Left hindlimb (tissue), 1 donor: Measurements from ENCODE around the gene BTNL9.
"Not testable (repeated sequence)": the region's sequence is repeated elsewhere in the genome, so short reads cannot be mapped to it uniquely, and the experiment has no call there.

Experiments used
- DNase-seq: peaks from one replicate; pipeline ENCODE4 v3.0.0-alpha.2; 2018

The BTNL9 gene

GRCh38 chr5:181039931-181040630, at the start of gene BTNL9:
Gene BTNL9 (plus strand): TSS chr5:181040266. CDS start chr5:181045490, 5,224 bp downstream.
- DNase-seq: no peak

GRCh38 chr5:180990882-180991242, 49.2 kb upstream of the BTNL9 start:
- DNase-seq: no peak

DNA sequence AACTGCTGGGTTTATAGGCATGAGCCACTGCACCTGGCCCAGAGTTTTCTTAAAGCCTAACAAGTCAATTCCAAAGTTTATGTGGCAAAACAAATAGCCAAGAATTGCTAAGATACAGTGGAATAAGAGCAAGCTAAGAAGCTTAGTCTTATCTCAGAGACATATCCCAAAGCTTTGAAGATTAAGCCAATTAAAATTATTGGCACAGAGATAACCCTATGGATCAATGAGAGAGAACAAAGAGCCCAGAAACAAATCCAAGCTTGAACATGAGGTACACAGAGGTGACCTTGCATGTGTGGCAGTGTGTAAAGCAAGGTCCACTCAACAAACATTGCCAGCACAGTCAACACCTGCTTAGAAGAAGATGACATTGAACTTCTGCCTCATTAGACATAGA, 38.1 kb upstream of the BTNL9 start:
- DNase-seq: no peak

GRCh38 chr5:181005791-181006190, 34.3 kb upstream of the BTNL9 start:
- no peak for DNase-seq

DNA sequence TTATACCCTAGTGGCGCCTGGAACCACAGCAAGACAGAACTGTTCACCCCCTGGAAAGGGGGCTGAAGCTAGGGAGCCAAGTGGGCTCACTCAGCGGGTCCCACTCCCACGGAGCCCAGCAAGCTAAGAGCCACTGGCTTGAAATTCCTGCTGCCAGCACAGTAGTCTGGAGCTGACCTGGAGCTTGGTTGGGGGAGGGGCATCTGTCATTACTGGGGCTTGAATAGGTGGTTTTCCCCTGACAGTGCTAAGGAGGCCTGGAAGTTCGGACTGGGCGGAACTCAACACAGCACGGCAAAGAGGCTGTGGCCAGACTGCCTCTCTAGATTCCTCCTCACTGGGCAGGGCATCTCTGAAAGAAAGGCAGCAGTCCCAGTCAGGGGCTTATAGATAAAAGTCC, 31.9 kb upstream of the BTNL9 start:
- no peak for DNase-seq

GRCh38 chr5:181010018-181010417, 30.0 kb upstream of the BTNL9 start:
- DNase-seq: not testable (repeated sequence)

DNA sequence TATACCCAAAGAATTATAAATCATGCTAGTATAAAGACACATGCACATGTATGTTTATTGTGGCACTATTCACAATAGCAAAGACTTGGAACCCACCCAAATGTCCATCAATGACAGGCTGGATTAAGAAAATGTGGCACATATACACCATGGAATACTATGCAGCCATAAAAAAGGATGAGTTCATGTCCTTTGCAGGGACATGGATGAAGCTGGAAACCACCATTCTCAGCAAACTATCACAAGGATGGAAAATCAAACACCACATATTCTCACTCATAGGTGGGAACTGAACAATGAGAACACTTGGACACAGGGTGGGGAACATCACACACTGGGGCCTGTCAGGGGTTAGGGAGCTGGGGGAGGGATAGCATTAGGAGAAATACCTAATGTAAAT, 25.4 kb upstream of the BTNL9 start:
- not testable (repeated sequence) for DNase-seq

GRCh38 chr5:181017448-181017847, 22.6 kb upstream of the BTNL9 start:
- DNase-seq: not testable (repeated sequence)

- DNase-seq: no peak
These were observed 19.4 kb upstream of the BTNL9 start for GRCh38 chr5:181020688-181021087.

GRCh38 chr5:181024245-181025064, 15.6 kb upstream of the BTNL9 start:
- no peak for DNase-seq

- DNase-seq: no peak
These were observed 12.5 kb upstream of the BTNL9 start for GRCh38 chr5:181027452-181028031.

GRCh38 chr5:181028032-181028819, 11.8 kb upstream of the BTNL9 start:
- DNase-seq: no peak

GRCh38 chr5:181031716-181032115, 8.3 kb upstream of the BTNL9 start:
- DNase-seq: no peak

DNA sequence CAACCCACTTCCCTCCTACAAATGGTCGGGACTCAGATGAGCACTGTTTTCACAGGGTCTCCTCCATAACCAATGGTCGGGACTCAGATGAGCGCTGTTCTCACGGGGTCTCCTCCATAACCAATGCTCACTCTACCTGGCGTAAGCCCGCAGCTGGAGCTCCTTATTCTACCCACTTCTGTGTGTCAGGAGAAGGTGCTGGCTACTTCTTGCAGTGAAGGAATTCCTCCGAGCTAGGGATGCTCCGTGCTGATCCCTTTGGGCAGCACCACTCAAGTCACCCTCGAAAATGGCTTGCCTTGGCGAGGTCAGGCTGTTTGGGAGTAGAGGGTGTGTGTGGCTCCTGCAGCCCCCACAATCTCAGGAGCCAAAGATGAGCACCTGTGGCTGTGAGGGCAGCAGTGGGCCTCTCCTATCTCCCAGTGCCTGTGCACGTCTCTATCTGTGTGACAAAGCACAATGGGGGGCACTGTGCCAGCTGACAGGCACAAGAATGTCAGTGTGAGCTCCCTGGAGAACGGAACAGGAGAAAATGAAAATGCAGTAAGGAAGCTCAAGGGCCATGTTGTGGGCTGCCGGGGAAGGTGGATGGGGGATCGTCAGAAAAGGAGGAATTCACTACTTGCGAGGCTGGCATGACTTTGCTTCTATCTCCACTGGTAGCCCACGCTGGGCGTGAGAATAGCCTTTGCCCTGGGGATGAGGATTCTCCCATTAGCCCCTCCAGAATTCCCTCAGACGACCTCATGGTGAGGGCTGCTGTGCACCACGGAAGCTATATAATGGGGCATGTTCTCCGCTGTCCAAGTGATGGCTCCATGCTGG, 3.9 kb upstream of the BTNL9 start:
- no peak for DNase-seq

DNA sequence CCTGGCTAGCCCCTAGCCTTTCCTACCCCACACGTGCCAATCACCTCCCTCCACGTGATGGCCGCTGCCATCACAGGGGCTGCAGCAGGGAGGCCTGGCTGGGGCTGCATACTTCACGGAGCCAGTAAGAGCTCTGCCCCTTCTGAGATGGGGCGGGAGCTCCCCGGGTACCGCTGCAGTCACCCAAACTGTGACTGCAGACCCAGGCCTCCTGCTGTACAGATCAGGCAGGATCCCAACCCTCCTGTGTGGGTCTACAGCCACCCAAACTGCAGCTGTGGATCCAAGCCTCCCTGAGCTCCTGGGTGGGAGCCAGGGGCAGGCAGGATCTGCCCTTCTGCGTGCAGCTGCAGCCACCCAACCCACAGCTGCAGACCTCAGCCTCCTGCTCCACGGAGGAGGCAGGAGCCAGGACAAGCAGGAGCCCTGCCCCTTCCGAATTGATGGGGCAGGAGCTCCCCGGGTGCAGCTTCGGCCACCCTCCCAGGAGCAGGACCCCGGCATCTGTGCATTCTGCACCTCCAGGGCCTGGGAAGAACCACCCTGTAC, 3.2 kb upstream of the BTNL9 start:
- DNase-seq: no peak

GRCh38 chr5:181037365-181037861, 2.7 kb upstream of the BTNL9 start:
- DNase-seq: no peak

DNA sequence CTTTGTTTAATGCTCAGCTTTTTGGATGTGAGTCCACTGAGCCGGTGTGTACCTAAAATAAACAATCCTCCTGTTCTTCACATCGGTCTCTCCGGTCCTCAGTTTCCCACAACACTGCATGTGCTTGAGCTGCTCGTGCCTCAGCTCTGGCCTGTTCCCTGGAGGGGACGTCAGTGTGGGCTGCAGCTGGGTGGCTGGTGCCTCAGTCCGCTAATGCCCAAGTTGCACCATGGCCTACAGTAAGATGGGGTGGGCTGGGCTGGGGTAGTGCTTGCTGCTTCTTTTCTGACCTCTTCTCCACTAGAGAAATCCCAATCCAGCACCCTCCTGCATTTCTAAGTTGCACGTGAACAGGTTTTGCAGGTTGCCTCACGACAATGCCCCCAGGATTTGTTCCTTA, 595 bp upstream of the BTNL9 start:
- DNase-seq: no peak

GRCh38 chr5:181040631-181040945, 522 bp downstream of the BTNL9 start:
- no peak for DNase-seq

GRCh38 chr5:181041043-181041442, 977 bp downstream of the BTNL9 start:
- no peak for DNase-seq

DNA sequence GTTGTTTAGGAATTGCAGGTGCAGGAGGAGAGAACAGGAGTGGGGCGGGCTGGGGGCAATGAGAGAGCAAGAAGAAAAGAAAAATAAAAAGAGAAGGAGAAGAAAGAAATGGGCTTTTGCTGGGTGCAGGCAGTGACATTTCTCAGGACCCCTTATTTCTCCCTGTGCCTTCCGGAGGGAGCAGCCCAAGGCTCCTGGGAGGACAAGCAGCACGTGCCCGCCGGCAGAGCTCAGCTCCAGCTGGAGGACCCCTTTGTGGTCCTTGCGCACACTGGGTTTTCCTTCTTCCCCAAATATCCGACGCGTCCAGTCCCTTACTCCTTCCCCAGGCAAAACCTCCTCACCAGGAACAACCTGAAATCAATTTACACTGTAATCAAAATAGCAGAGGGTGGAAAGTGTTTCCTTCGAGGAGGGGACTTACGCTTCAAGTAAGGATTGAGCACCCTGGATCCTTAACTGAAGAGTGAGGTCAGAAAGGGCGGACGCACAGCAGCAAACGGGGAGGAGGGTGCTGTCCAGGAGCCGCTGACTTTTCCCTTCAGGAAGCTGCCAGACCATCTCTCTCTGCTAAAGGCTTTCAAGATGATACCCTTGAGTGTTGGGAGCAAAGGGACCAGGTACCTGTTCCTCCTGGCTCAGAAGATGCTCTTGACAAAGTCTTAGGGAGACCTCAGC, 2.1 kb downstream of the BTNL9 start:
- no peak for DNase-seq

GRCh38 chr5:181042722-181043121, 2.7 kb downstream of the BTNL9 start:
- no peak for DNase-seq
